B cell (primary cell): ENCODE results near the gene SLC26A8. TPM values are rescaled to one million over a fixed set of nuclear protein-coding genes. Genes with fewer than 3 reads are reported as not detected.

Experiments used
- ATAC-seq: fragments of 200-7000 bp; cut with Tn5 transposase; one replicate; pipeline ENCODE4 v1.10.0; 2021; ENCODE audit warnings: low read depth, mild to moderate bottlenecking, moderate number of reproducible peaks, moderate library complexity
- CTCF ChIA-PET: fragments of 350-600 bp; sonication (Branson Sonifier 250); formaldehyde crosslinking; loops from one replicate; lab custom pipeline; 2021; ENCODE audit warnings: antibody characterized with exemption, inconsistent platforms; lab: Charles Lee
- POLR2A ChIA-PET: fragments of 350-600 bp; sonication (Branson Sonifier 250); formaldehyde crosslinking; loops from one replicate; lab custom pipeline; 2021; ENCODE audit warnings: antibody characterized with exemption; lab: Charles Lee
- DNase-seq: peaks from one replicate; pipeline ENCODE4 v3.0.0; 2013
- H2AFZ ChIP-seq: 2 replicates; pipeline ENCODE4 v1.6.1; 2012; ENCODE audit warnings: mild to moderate bottlenecking, low read depth, low read length; ENCODE audit not compliant: insufficient read depth, poor library complexity, severe bottlenecking
- H3K27ac ChIP-seq, 2 donors: 1 replicate in 1 of 2; 2 replicates in 1 of 2; pipeline ENCODE4 v1.5.1; 2012 to 2013; ENCODE audit warnings: low read length in 2 of 2, mild to moderate bottlenecking in 2 of 2, moderate library complexity in 1 of 2
- H3K27me3 ChIP-seq, 4 experiments: fragments of 200-600 bp in 1 of 4; sonication (generic) in 1 of 4; replicated peaks in 1 of 4; 1 replicate in 2 of 4; 2 replicates in 2 of 4; pipeline versions ENCODE4 v1.6.1 to v1.7.0; 2013 to 2016; ENCODE audit warnings: low read length in 3 of 4, mild to moderate bottlenecking in 2 of 4, mixed read lengths in 1 of 4, moderate library complexity in 1 of 4; ENCODE audit not compliant: insufficient read depth in 4 of 4, control insufficient read depth in 3 of 4; ENCODE audit errors: control extremely low read depth in 1 of 4
- H3K36me3 ChIP-seq, 2 experiments: replicated peaks in 1 of 2; 1 replicate in 1 of 2; 2 replicates in 1 of 2; pipeline versions ENCODE4 v1.6.1 to v1.7.1; 2013; ENCODE audit warnings: low read length in 1 of 2; ENCODE audit not compliant: insufficient read depth in 2 of 2, control insufficient read depth in 1 of 2; ENCODE audit errors: control extremely low read depth in 1 of 2, extremely low read depth in 1 of 2
- H3K4me1 ChIP-seq, 2 donors: fragments of 200-600 bp in 1 of 2; sonication (generic) in 1 of 2; 1 replicate in 1 of 2; 2 replicates in 1 of 2; pipeline versions ENCODE4 v1.5.1 to v1.6.1; 2013 to 2017; ENCODE audit warnings: low read length in 2 of 2; ENCODE audit not compliant: control insufficient read depth in 2 of 2, insufficient read depth in 2 of 2
- H3K4me2 ChIP-seq: replicated peaks from 2 replicates; pipeline ENCODE3; 2012; ENCODE audit warnings: mild to moderate bottlenecking, low read depth, low read length; ENCODE audit not compliant: poor library complexity, severe bottlenecking
- H3K4me3 ChIP-seq, 5 experiments: fragments of 200-600 bp in 1 of 5; sonication (generic) in 1 of 5; 1 replicate in 3 of 5; 2 replicates in 2 of 5; pipeline versions ENCODE4 v1.5.1 to v1.7.0; 2011 to 2016; ENCODE audit warnings: low read length in 4 of 5, mild to moderate bottlenecking in 4 of 5, low read depth in 2 of 5, control low read depth in 1 of 5, moderate library complexity in 1 of 5; ENCODE audit not compliant: insufficient read depth in 1 of 5; ENCODE audit errors: control extremely low read depth in 1 of 5, extremely low read depth in 1 of 5
- H3K79me2 ChIP-seq: fragments of 200-600 bp; sonication (generic); one replicate; pipeline ENCODE4 v1.6.0; 2016; ENCODE audit warnings: low read length; ENCODE audit not compliant: control insufficient read depth, insufficient read depth
- H3K9ac ChIP-seq: fragments of 200-600 bp; sonication (generic); 2 replicates; pipeline ENCODE4 v1.6.1; 2017; ENCODE audit warnings: mild to moderate bottlenecking, low read length, moderate library complexity
- H3K9me3 ChIP-seq, 3 donors: one replicate each; pipeline versions ENCODE4 v1.6.1 to v1.7.1; 2013; ENCODE audit warnings: low read length in 2 of 3; ENCODE audit not compliant: control insufficient read depth in 2 of 3, insufficient read depth in 1 of 3; ENCODE audit errors: control extremely low read depth in 1 of 3
- H4K20me1 ChIP-seq: 2 replicates; pipeline ENCODE4 v1.6.0; 2012; ENCODE audit warnings: mild to moderate bottlenecking, low read length; ENCODE audit not compliant: insufficient read depth, control insufficient read depth, poor library complexity, severe bottlenecking
- H3K27ac Mint-ChIP-seq: one replicate; pipeline ENCODE4 v1.8.0; 2021; ENCODE audit warnings: mixed read lengths
- H3K27me3 Mint-ChIP-seq: one replicate; pipeline ENCODE4 v1.8.0; 2021; ENCODE audit warnings: mixed read lengths
- H3K4me1 Mint-ChIP-seq: one replicate; pipeline ENCODE4 v1.8.0; 2021; ENCODE audit warnings: mixed read lengths
- H3K4me3 Mint-ChIP-seq: one replicate; pipeline ENCODE4 v1.8.0; 2021; ENCODE audit warnings: mixed read lengths
- H3K9me3 Mint-ChIP-seq: one replicate; pipeline ENCODE4 v1.8.0; 2022; ENCODE audit warnings: mixed read lengths; ENCODE audit not compliant: insufficient read depth
- CTCF ChIP-seq: fragments of 200-600 bp; IDR thresholded peaks from one replicate; pipeline ENCODE4 v1.8.0; 2022; ENCODE audit warnings: antibody characterized with exemption, mild to moderate bottlenecking
- EZH2 ChIP-seq: IDR thresholded peaks from 2 replicates; pipeline ENCODE4 v1.6.1; 2012; ENCODE audit warnings: borderline replicate concordance, low read depth, mild to moderate bottlenecking, moderate library complexity, low read length; ENCODE audit not compliant: insufficient read depth, poor library complexity, severe bottlenecking
- WGBS: methylation state at CpG from one replicate; pipeline ENCODE4 v1.1.5; 2013; ENCODE audit warnings: missing lambda C conversion rate; ENCODE audit not compliant: insufficient coverage; 5-methylcytosine and 5-hydroxymethylcytosine counted together
- intact Hi-C: fragments of 100-400 bp; cut with micrococcal nuclease; formaldehyde crosslinking; loops from one replicate; pipeline ENCODE4 v1.10.0; 2022
- polyA plus RNA-seq: library from polyadenylated mRNA; depleted of rRNA; stranded (reverse); fragments of >200 nt; gene quantifications from 2 replicates; pipeline ENCODE4 v1.2.3, GENCODE V29; 2012
- total RNA-seq, 2 donors: library from RNA; stranded (reverse); fragments of 120-200 nt in 1 of 2; gene quantifications; 1 replicate in 1 of 2; 2 replicates in 1 of 2; pipeline versions ENCODE4 v1.2.3 to v1.2.4, GENCODE V29; 2013 to 2022

The SLC26A8 gene
- total and polyA plus RNA-seq, 2 donors (not counting 1 experiment from before 2014, with no cell fraction given) = 0.01 TPM; not detected in 1

GRCh38 chr6:35903679-35904078 is 120.8 kb downstream of the SLC26A8 start:
- peaks cover 2% of the 10 kb centered on the region for H3K9me3 Mint-ChIP-seq
- H3K9me3 ChIP-seq = peaks cover 0 to 8% (median 6%) of the 10 kb centered on the region in 3 donors
- CTCF ChIA-PET = interaction anchor here (0.6 to 0.8 kb wide), 2 partner anchors 25 to 1801 kb away, joined by 3 to 5 read pairs; no protein-coding TSS in a partner anchor
- TF ChIP-seq CTCF = no peak
- no peak for TF ChIP-seq EZH2
- intact Hi-C loops = no loop called here
- DNase-seq = no peak
- WGBS = 100% methylated on average over 3 of the region's 4 CpGs
- no peak overlapping the region for H3K27ac ChIP-seq
- H2AFZ ChIP-seq = no peak overlapping the region
- no peaks in the 10 kb centered on the region for H4K20me1 ChIP-seq
- no peak overlapping the region for H3K9ac ChIP-seq
- no peak overlapping the region for H3K27ac Mint-ChIP-seq
- no peaks in the 10 kb centered on the region for H3K27me3 ChIP-seq
- peaks cover 6 to 17% of the 10 kb centered on the region in 2 experiments for H3K36me3 ChIP-seq
- no peaks in the 10 kb centered on the region for H3K27me3 Mint-ChIP-seq
- H3K4me1 ChIP-seq = no peaks in the 10 kb centered on the region
- peaks cover 77% of the 10 kb centered on the region for H3K79me2 ChIP-seq
- H3K4me3 Mint-ChIP-seq = no peak overlapping the region
- peaks cover 1% of the 10 kb centered on the region for H3K4me1 Mint-ChIP-seq
- H3K4me2 ChIP-seq = no peak overlapping the region
- no peak overlapping the region for H3K4me3 ChIP-seq
- ATAC-seq = no peak
- POLR2A ChIA-PET = no interaction called here

- no peak overlapping the region for H3K27ac ChIP-seq
- H3K4me3 ChIP-seq = no peak overlapping the region
- ChIA-PET CTCF (no interaction called here), POLR2A (no interaction called here)
- Mint-ChIP-seq H3K27ac (no peak overlapping the region), H3K9me3 (no peaks in the 10 kb centered on the region), H3K4me1 (peaks cover 5% of the 10 kb centered on the region), H3K27me3 (no peaks in the 10 kb centered on the region), H3K4me3 (no peak overlapping the region)
- H3K36me3 ChIP-seq = peaks cover 4 to 17% of the 10 kb centered on the region in 2 experiments
- H3K79me2 ChIP-seq = peaks cover 90% of the 10 kb centered on the region
- no peak for TF ChIP-seq CTCF
- TF ChIP-seq EZH2 = no peak
- H3K9ac ChIP-seq = no peak overlapping the region
- no peaks in the 10 kb centered on the region for H3K27me3 ChIP-seq
- intact Hi-C loops = no loop called here
- H4K20me1 ChIP-seq = peaks cover 10% of the 10 kb centered on the region
- no peaks in the 10 kb centered on the region for H3K9me3 ChIP-seq
- no peak overlapping the region for H2AFZ ChIP-seq
- DNase-seq = no peak
- ATAC-seq = no peak
- 100% methylated on average over 3 of the region's 4 CpGs for WGBS
- H3K4me2 ChIP-seq = no peak overlapping the region
- no peaks in the 10 kb centered on the region for H3K4me1 ChIP-seq
Observed at GRCh38 chr6:35900448-35900847, 124.0 kb downstream of the SLC26A8 start.
